Measurements from ENCODE around the gene MEGF6.

MEGF6 gene

GRCh38 chr1:3536420-3537195 is 74.7 kb downstream of the MEGF6 start:
- no peak for TF ChIP-seq POLR2AphosphoS5 (IDR thresholded peaks at IDR 0.05; ENCODE audit: low read depth)
- no peak for TF ChIP-seq CTCF (IDR thresholded peaks at IDR 0.05; ENCODE audit: insufficient read depth, low read length)
- TF ChIP-seq GABPA (IDR thresholded peaks at IDR 0.05; ENCODE audit: low read depth) = no peak
- no peak for TF ChIP-seq SPI1 (IDR thresholded peaks at IDR 0.05; ENCODE audit: borderline replicate concordance, low read depth)
- TF ChIP-seq REST (IDR thresholded peaks at IDR 0.05; ENCODE audit: insufficient replicate concordance, low read depth) = no peak
- H3K27ac ChIP-seq (replicated peaks) = no peak overlapping the region
- DNase-seq (ENCODE audit: low read depth in 1 of 2, low spot score in 1 of 2) = no peak
- H3K27me3 ChIP-seq (ENCODE audit: insufficient read depth, poor library complexity, severe bottlenecking) = no peaks in the 10 kb centered on the region
- no peak overlapping the region for H3K4me3 ChIP-seq (replicated peaks; ENCODE audit: insufficient read depth, low read length)

GRCh38 chr1:3535732-3536131 is 75.6 kb downstream of the MEGF6 start:
- DNase-seq (ENCODE audit: low read depth in 1 of 2, low spot score in 1 of 2) = no peak
- Histone ChIP-seq H3K27ac (replicated peaks) (no peak overlapping the region), H3K4me3 (replicated peaks; ENCODE audit: insufficient read depth, low read length) (no peak overlapping the region), H3K27me3 (ENCODE audit: insufficient read depth, poor library complexity, severe bottlenecking) (no peaks in the 10 kb centered on the region)
- TF ChIP-seq GABPA (IDR thresholded peaks at IDR 0.05; ENCODE audit: low read depth) (no peak), POLR2AphosphoS5 (IDR thresholded peaks at IDR 0.05; ENCODE audit: low read depth) (no peak), SPI1 (IDR thresholded peaks at IDR 0.05; ENCODE audit: borderline replicate concordance, low read depth) (no peak), CTCF (IDR thresholded peaks at IDR 0.05; ENCODE audit: insufficient read depth, low read length) (no peak), REST (IDR thresholded peaks at IDR 0.05; ENCODE audit: insufficient replicate concordance, low read depth) (no peak)

- no peaks in the 10 kb centered on the region for H3K27me3 ChIP-seq (ENCODE audit: insufficient read depth, poor library complexity, severe bottlenecking)
- no peak for TF ChIP-seq CTCF (IDR thresholded peaks at IDR 0.05; ENCODE audit: insufficient read depth, low read length)
- no peak for TF ChIP-seq GABPA (IDR thresholded peaks at IDR 0.05; ENCODE audit: low read depth)
- no peak for TF ChIP-seq REST (IDR thresholded peaks at IDR 0.05; ENCODE audit: insufficient replicate concordance, low read depth)
- no peak for TF ChIP-seq POLR2AphosphoS5 (IDR thresholded peaks at IDR 0.05; ENCODE audit: low read depth)
- TF ChIP-seq SPI1 (IDR thresholded peaks at IDR 0.05; ENCODE audit: borderline replicate concordance, low read depth) = no peak
- DNase-seq (ENCODE audit: low read depth in 1 of 2, low spot score in 1 of 2) = no peak
- H3K4me3 ChIP-seq (replicated peaks; ENCODE audit: insufficient read depth, low read length) = no peak overlapping the region
- H3K27ac ChIP-seq (replicated peaks) = no peak overlapping the region
Observed at GRCh38 chr1:3534803-3535637, 76.3 kb downstream of the MEGF6 start.
